ENCODE measurements around the gene VPS4A.

DNA sequence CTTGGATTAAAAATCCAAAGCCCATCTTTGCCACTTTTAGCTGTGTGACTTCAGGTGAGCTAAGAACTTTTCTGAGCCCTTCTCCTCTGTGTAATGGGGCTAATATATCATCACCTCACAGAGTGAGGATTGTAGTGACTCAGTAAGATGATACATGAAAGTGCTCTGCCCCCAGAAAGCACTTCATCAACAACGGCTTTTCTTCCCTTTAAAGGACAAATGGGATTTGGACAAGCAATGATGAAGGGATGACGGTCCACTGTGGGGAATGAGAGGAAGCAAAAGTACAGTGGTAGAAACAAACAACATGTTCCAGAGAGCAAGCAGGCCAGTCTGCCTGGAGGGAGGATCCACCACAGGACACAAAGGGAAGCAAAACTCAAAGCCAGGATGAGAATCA is 54.8 kb downstream of the VPS4A start:
- TF ChIP-seq, protein P1, sequence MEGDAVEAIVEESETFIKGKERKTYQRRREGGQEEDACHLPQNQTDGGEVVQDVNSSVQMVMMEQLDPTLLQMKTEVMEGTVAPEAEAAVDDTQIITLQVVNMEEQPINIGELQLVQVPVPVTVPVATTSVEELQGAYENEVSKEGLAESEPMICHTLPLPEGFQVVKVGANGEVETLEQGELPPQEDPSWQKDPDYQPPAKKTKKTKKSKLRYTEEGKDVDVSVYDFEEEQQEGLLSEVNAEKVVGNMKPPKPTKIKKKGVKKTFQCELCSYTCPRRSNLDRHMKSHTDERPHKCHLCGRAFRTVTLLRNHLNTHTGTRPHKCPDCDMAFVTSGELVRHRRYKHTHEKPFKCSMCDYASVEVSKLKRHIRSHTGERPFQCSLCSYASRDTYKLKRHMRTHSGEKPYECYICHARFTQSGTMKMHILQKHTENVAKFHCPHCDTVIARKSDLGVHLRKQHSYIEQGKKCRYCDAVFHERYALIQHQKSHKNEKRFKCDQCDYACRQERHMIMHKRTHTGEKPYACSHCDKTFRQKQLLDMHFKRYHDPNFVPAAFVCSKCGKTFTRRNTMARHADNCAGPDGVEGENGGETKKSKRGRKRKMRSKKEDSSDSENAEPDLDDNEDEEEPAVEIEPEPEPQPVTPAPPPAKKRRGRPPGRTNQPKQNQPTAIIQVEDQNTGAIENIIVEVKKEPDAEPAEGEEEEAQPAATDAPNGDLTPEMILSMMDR (IDR thresholded peaks at IDR 0.05), result no peak
- TF ChIP-seq POLR2AphosphoS5 (IDR thresholded peaks at IDR 0.05; ENCODE audit: low read depth, low read length) (no peak), SIN3A (IDR thresholded peaks at IDR 0.05; ENCODE audit: borderline replicate concordance, insufficient read depth, low read depth, low read length) (no peak)
- TF ChIP-seq, protein P2, sequence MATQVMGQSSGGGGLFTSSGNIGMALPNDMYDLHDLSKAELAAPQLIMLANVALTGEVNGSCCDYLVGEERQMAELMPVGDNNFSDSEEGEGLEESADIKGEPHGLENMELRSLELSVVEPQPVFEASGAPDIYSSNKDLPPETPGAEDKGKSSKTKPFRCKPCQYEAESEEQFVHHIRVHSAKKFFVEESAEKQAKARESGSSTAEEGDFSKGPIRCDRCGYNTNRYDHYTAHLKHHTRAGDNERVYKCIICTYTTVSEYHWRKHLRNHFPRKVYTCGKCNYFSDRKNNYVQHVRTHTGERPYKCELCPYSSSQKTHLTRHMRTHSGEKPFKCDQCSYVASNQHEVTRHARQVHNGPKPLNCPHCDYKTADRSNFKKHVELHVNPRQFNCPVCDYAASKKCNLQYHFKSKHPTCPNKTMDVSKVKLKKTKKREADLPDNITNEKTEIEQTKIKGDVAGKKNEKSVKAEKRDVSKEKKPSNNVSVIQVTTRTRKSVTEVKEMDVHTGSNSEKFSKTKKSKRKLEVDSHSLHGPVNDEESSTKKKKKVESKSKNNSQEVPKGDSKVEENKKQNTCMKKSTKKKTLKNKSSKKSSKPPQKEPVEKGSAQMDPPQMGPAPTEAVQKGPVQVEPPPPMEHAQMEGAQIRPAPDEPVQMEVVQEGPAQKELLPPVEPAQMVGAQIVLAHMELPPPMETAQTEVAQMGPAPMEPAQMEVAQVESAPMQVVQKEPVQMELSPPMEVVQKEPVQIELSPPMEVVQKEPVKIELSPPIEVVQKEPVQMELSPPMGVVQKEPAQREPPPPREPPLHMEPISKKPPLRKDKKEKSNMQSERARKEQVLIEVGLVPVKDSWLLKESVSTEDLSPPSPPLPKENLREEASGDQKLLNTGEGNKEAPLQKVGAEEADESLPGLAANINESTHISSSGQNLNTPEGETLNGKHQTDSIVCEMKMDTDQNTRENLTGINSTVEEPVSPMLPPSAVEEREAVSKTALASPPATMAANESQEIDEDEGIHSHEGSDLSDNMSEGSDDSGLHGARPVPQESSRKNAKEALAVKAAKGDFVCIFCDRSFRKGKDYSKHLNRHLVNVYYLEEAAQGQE (IDR thresholded peaks at IDR 0.05; ENCODE audit: insufficient read depth in 1 of 2, low read depth in 2 of 2, low read length in 1 of 2), result no peak
